H1 (cell line): ENCODE results near the gene UNC5B. TPM values are rescaled to one million over a fixed set of nuclear protein-coding genes. Genes with fewer than 3 reads are reported as not detected.

Experiments
- CTCF ChIA-PET: fragments of 300-600 bp; sonication (Branson Sonifier 250); formaldehyde crosslinking; loops from one replicate; lab custom pipeline; 2021; ENCODE audit not compliant: partially characterized antibody; lab: Charles Lee
- POLR2A ChIA-PET: fragments of 300-600 bp; sonication (Branson Sonifier 250); formaldehyde crosslinking; loops from one replicate; lab custom pipeline; 2021; ENCODE audit warnings: inconsistent platforms; ENCODE audit not compliant: partially characterized antibody; lab: Charles Lee
- DNase-seq, 2 experiments: peaks; one replicate each; pipeline versions ENCODE4 v3.0.0 to v3.0.0-alpha.2; 2010 to 2022; ENCODE audit warnings: low spot score in 2 of 2, low read depth in 1 of 2, mixed read lengths in 1 of 2
- FAIRE-seq: peaks from 2 replicates; lab custom pipeline; 2011; peaks lifted over from hg19 to GRCh38; lab: Jason Lieb, UNC
- H2AFZ ChIP-seq: 2 replicates; pipeline ENCODE4 v1.8.1; 2012; ENCODE audit warnings: low read length, inconsistent platforms
- H2AK5ac ChIP-seq: 2 replicates; pipeline ENCODE4 v1.6.1; 2013; ENCODE audit warnings: low read depth, low read length
- H2BK120ac ChIP-seq: replicated peaks from 2 replicates; pipeline ENCODE3; 2013; ENCODE audit warnings: low read depth, low read length, inconsistent platforms
- H2BK12ac ChIP-seq: 2 replicates; pipeline ENCODE4 v1.6.1; 2013; ENCODE audit warnings: low read depth, low read length
- H2BK15ac ChIP-seq: 2 replicates; pipeline ENCODE4 v1.6.1; 2013; ENCODE audit warnings: low read length
- H2BK20ac ChIP-seq: 2 replicates; pipeline ENCODE4 v1.6.1; 2013; ENCODE audit warnings: low read length
- H2BK5ac ChIP-seq: 2 replicates; pipeline ENCODE4 v1.6.1; 2013; ENCODE audit warnings: low read depth, low read length
- H3K14ac ChIP-seq: 2 replicates; pipeline ENCODE4 v1.6.1; 2013; ENCODE audit warnings: inconsistent platforms; ENCODE audit not compliant: insufficient read length
- H3K18ac ChIP-seq: 2 replicates; pipeline ENCODE4 v1.6.1; 2013; ENCODE audit warnings: low read length; ENCODE audit errors: extremely low read depth
- H3K23ac ChIP-seq: 2 replicates; pipeline ENCODE4 v1.6.1; 2013; ENCODE audit warnings: inconsistent platforms; ENCODE audit not compliant: insufficient read length
- H3K23me2 ChIP-seq: 2 replicates; pipeline ENCODE4 v1.6.1; 2013; ENCODE audit warnings: low read depth, low read length
- H3K27ac ChIP-seq: 2 replicates; pipeline ENCODE4 v1.6.1; 2011; ENCODE audit warnings: low read depth, low read length, inconsistent platforms
- H3K27me3 ChIP-seq, 4 experiments: replicated peaks in 1 of 4; 1 replicate in 1 of 4; 2 replicates in 3 of 4; pipeline versions ENCODE4 v1.6.1 to v1.8.1; 2011 to 2013; ENCODE audit warnings: low read length in 3 of 4, mild to moderate bottlenecking in 3 of 4, inconsistent platforms in 2 of 4, mixed read lengths in 2 of 4, moderate library complexity in 1 of 4; ENCODE audit not compliant: control insufficient read depth in 3 of 4, insufficient read depth in 3 of 4; ENCODE audit errors: extremely low read depth in 1 of 4
- H3K36me3 ChIP-seq, 4 experiments: 2 replicates each; pipeline versions ENCODE4 v1.6.1 to v1.8.1; 2011 to 2013; ENCODE audit warnings: mild to moderate bottlenecking in 4 of 4, low read length in 3 of 4, moderate library complexity in 2 of 4, control low read depth in 1 of 4, inconsistent platforms in 1 of 4; ENCODE audit not compliant: insufficient read depth in 4 of 4, control insufficient read depth in 2 of 4
- H3K4ac ChIP-seq: replicated peaks from 2 replicates; pipeline ENCODE3; 2013; ENCODE audit warnings: low read length, low read depth, mixed read lengths, inconsistent platforms; ENCODE audit not compliant: insufficient read length
- H3K4me1 ChIP-seq, 4 experiments: replicated peaks in 1 of 4; 1 replicate in 1 of 4; 2 replicates in 3 of 4; pipeline versions ENCODE4 v1.6.1 to v1.8.1; 2011 to 2013; ENCODE audit warnings: low read length in 3 of 4, inconsistent platforms in 2 of 4, mixed read lengths in 1 of 4; ENCODE audit not compliant: insufficient read depth in 4 of 4, control insufficient read depth in 3 of 4
- H3K4me2 ChIP-seq, 2 experiments: 2 replicates each; pipeline versions ENCODE4 v1.6.1 to v1.8.1; 2011 to 2013; ENCODE audit warnings: low read depth in 2 of 2, low read length in 2 of 2, control low read depth in 1 of 2, inconsistent platforms in 1 of 2, mild to moderate bottlenecking in 1 of 2; ENCODE audit not compliant: insufficient read depth in 1 of 2
- H3K4me3 ChIP-seq, 4 experiments: fragments of 200-600, 300-600 bp in 1 of 4; sonication (generic), shearing (Covaris generic), sonication (Bioruptor Twin) in 1 of 4; 2 replicates each; pipeline versions ENCODE4 v1.5.1 to v1.8.1; 2011 to 2016; ENCODE audit warnings: low read length in 4 of 4, low read depth in 3 of 4, control low read depth in 2 of 4, inconsistent platforms in 2 of 4, mild to moderate bottlenecking in 2 of 4, mixed read lengths in 1 of 4, moderate library complexity in 1 of 4; ENCODE audit not compliant: insufficient read depth in 2 of 4; ENCODE audit errors: extremely low read depth in 1 of 4
- H3K56ac ChIP-seq: replicated peaks from 2 replicates; pipeline ENCODE3; 2013; ENCODE audit warnings: low read depth, mild to moderate bottlenecking, mixed read lengths, low read length, inconsistent platforms; ENCODE audit not compliant: insufficient read length
- H3K79me1 ChIP-seq: 2 replicates; pipeline ENCODE4 v1.6.1; 2013; ENCODE audit warnings: low read depth, low read length, control low read depth
- H3K79me2 ChIP-seq, 2 experiments: 2 replicates each; pipeline versions ENCODE4 v1.6.1 to v1.8.1; 2012 to 2013; ENCODE audit warnings: low read length in 2 of 2, mild to moderate bottlenecking in 2 of 2, inconsistent platforms in 1 of 2; ENCODE audit not compliant: insufficient read depth in 2 of 2, control insufficient read depth in 1 of 2
- H3K9ac ChIP-seq, 4 experiments: replicated peaks in 1 of 4; 1 replicate in 1 of 4; 2 replicates in 3 of 4; pipeline versions ENCODE4 v1.6.1 to v1.8.1; 2011 to 2013; ENCODE audit warnings: low read depth in 3 of 4, low read length in 3 of 4, control low read depth in 2 of 4, mild to moderate bottlenecking in 2 of 4, moderate library complexity in 2 of 4, inconsistent platforms in 1 of 4; ENCODE audit errors: extremely low read depth in 1 of 4
- H3K9me3 ChIP-seq, 2 experiments: 2 replicates each; pipeline versions ENCODE4 v1.6.1 to v1.8.1; 2012 to 2013; ENCODE audit warnings: mild to moderate bottlenecking in 2 of 2, moderate library complexity in 2 of 2, control low read depth in 1 of 2, inconsistent platforms in 1 of 2, low read depth in 1 of 2, low read length in 1 of 2, mixed read lengths in 1 of 2; ENCODE audit not compliant: insufficient read depth in 2 of 2
- H4K20me1 ChIP-seq, 2 experiments: replicated peaks in 1 of 2; 2 replicates each; pipeline versions ENCODE3 to v1.8.1; 2011 to 2013; ENCODE audit warnings: inconsistent platforms in 2 of 2, low read length in 2 of 2, mild to moderate bottlenecking in 1 of 2; ENCODE audit not compliant: insufficient read depth in 2 of 2, control insufficient read depth in 1 of 2
- H4K5ac ChIP-seq: 2 replicates; pipeline ENCODE4 v1.6.1; 2013; ENCODE audit warnings: low read length, low read depth, mixed read lengths, inconsistent platforms; ENCODE audit not compliant: insufficient read length
- H4K8ac ChIP-seq: 2 replicates; pipeline ENCODE4 v1.8.0; 2013; ENCODE audit warnings: mild to moderate bottlenecking, moderate library complexity, low read length, inconsistent platforms; ENCODE audit not compliant: insufficient read depth; ENCODE audit errors: extremely low read depth
- H4K91ac ChIP-seq: replicated peaks from 2 replicates; pipeline ENCODE3; 2013; ENCODE audit warnings: low read length, mixed read lengths, inconsistent platforms; ENCODE audit not compliant: insufficient read length
- BCL11A ChIP-seq, 2 experiments: IDR thresholded peaks; one replicate each; pipeline ENCODE4 v1.6.1; 2011; ENCODE audit warnings: low read depth in 2 of 2, low read length in 2 of 2, mild to moderate bottlenecking in 2 of 2
- CEBPB ChIP-seq: IDR thresholded peaks from 2 replicates; pipeline ENCODE4 v1.6.1; 2012; ENCODE audit warnings: low read depth, low read length
- CHD2 ChIP-seq: IDR thresholded peaks from 2 replicates; pipeline ENCODE4 v1.6.1; 2012; ENCODE audit warnings: low read length, improper control_type of control experiment
- CTBP2 ChIP-seq: IDR thresholded peaks from 2 replicates; pipeline ENCODE4 v1.7.0; 2011; ENCODE audit warnings: borderline replicate concordance, mild to moderate bottlenecking, moderate library complexity, mixed read lengths, low read length; ENCODE audit not compliant: insufficient read depth, insufficient read length
- EZH2 ChIP-seq: fragments of 200-600 bp; sonication (generic); IDR thresholded peaks from 2 replicates; pipeline ENCODE4 v1.7.1; 2012; ENCODE audit warnings: low read depth, mild to moderate bottlenecking, moderate library complexity, low read length, inconsistent platforms; ENCODE audit not compliant: severe bottlenecking
- HDAC2 ChIP-seq, 2 experiments: fragments of 300-600 bp in 1 of 2; sonication (generic) in 1 of 2; IDR thresholded peaks; 2 replicates each; pipeline ENCODE4 v1.6.1; 2011 to 2012; ENCODE audit warnings: low read depth in 2 of 2, low read length in 2 of 2, mild to moderate bottlenecking in 2 of 2, moderate library complexity in 2 of 2, borderline replicate concordance in 1 of 2, inconsistent platforms in 1 of 2
- POLR2A ChIP-seq, 2 experiments: IDR thresholded peaks; 1 replicate in 1 of 2; 2 replicates in 1 of 2; pipeline ENCODE4 v1.6.1; 2011; ENCODE audit warnings: low read depth in 2 of 2, low read length in 2 of 2, mild to moderate bottlenecking in 2 of 2; ENCODE audit errors: control extremely low read depth in 1 of 2
- RBBP5 ChIP-seq: IDR thresholded peaks from 2 replicates; pipeline ENCODE4 v1.7.1; 2012; ENCODE audit warnings: low read depth, mild to moderate bottlenecking, inconsistent platforms, low read length, moderate library complexity, borderline replicate concordance
- RNF2 ChIP-seq: fragments of 200-900, 300-1000 bp; sonication (generic); IDR thresholded peaks from 2 replicates; pipeline ENCODE4 v1.7.1; 2016; ENCODE audit warnings: borderline replicate concordance, low read depth, mild to moderate bottlenecking, antibody characterized with exemption, low read length; ENCODE audit not compliant: poor library complexity, severe bottlenecking; ENCODE audit errors: missing control alignments
- WGBS, 2 experiments: shearing (Covaris generic) in 1 of 2; methylation state at CpG; one replicate each; pipeline versions ENCODE4 v1.1.6 to v1.1.7; 2013 to 2015; ENCODE audit warnings: low lambda C conversion rate in 2 of 2, mixed read lengths in 2 of 2, inconsistent platforms in 1 of 2, low coverage in 1 of 2, missing lambda C conversion rate in 1 of 2; ENCODE audit not compliant: insufficient replicate concordance in 2 of 2, insufficient coverage in 1 of 2, insufficient read length in 1 of 2; ENCODE audit errors: extremely low coverage in 1 of 2, missing lambda C conversion rate in 1 of 2; 5-methylcytosine and 5-hydroxymethylcytosine counted together
- polyA plus RNA-seq, 7 experiments: library from polyadenylated mRNA; depleted of rRNA in 3 of 7; stranded (reverse) in 5 of 7; unstranded in 2 of 7; fragments of >200 nt in 5 of 7; fragments of 200-250 nt in 2 of 7; gene quantifications; 1 replicate in 5 of 7; 2 replicates in 1 of 7; 4 replicates in 1 of 7; pipeline versions ENCODE4 v1.2.1 to v1.2.3, GENCODE V29; 2011 to 2013; ENCODE audit warnings: missing spikeins in 2 of 7, mixed read lengths in 2 of 7
- total RNA-seq: library from RNA; stranded (reverse); fragmentation: NEBNext Ultra II Directional; extraction: Animal tissue kit (Norgen Biotek cat#: 25700); gene quantifications from 2 replicates; pipeline ENCODE4 v1.2.1, GENCODE V29; 2021
- TF ChIP-seq, protein P1 (sequence below): IDR thresholded peaks from 2 replicates; pipeline ENCODE4 v1.6.1; 2012; ENCODE audit warnings: low read length, inconsistent platforms
- TF ChIP-seq, protein P2 (sequence below): IDR thresholded peaks from 2 replicates; pipeline ENCODE4 v1.6.1; 2012; ENCODE audit warnings: inconsistent platforms

The UNC5B gene
- total and polyA plus RNA-seq, 2 of the 8 experiments (the other 6 are each of a cell fraction or from before 2014, with no cell fraction given), result 27.9 to 31.8 TPM

DNA sequence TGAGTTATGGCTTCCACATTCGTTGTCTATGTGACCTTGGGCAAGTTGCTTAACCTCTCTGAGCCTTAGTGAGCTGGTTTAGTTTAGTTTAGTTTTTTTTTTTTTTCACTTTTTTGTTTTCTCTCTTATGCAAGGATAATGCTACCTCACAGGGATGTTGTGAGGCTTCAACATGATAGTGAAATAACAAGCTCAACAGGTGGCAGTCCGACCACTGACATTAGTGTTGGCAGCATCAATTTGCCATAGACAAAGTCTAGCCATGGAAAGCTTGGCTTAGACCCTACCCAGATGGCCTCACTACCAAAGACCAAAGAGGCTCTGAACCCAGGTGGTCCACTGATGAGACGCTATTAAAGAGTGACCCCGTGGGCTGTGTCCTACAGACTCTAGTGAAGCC is 27.2 kb upstream of the UNC5B start:
- Histone ChIP-seq H2BK20ac (no peak overlapping the region), H3K4me2 (no peak overlapping the region), H2BK120ac (no peak overlapping the region), H2AK5ac (no peak overlapping the region), H2BK5ac (no peak overlapping the region), H3K27me3 (no peaks in the 10 kb centered on the region), H3K56ac (no peak overlapping the region), H3K4me1 (no peaks in the 10 kb centered on the region), H3K36me3 (no peaks in the 10 kb centered on the region), H4K91ac (no peak overlapping the region), H4K5ac (no peak overlapping the region), H3K23me2 (no peaks in the 10 kb centered on the region), H3K4me3 (no peak overlapping the region), H3K18ac (no peak overlapping the region), H3K27ac (no peak overlapping the region), H3K9me3 (no peaks in the 10 kb centered on the region), H2BK15ac (no peak overlapping the region), H2BK12ac (no peak overlapping the region), H3K14ac (no peak overlapping the region), H3K9ac (no peak overlapping the region), H3K23ac (no peak overlapping the region), H3K79me2 (no peaks in the 10 kb centered on the region), H3K79me1 (no peaks in the 10 kb centered on the region), H4K20me1 (no peaks in the 10 kb centered on the region), H3K4ac (no peak overlapping the region), H2AFZ (no peak overlapping the region), H4K8ac (no peak overlapping the region)
- DNase-seq, result no peak
- POLR2A ChIA-PET, result no interaction called here
- no peak for FAIRE-seq
- CTCF ChIA-PET, result interaction anchor here (1.1 to 1.8 kb wide), 3 partner anchors 23 to 230 kb away, joined by 3 to 5 read pairs (median 3); no protein-coding TSS in a partner anchor
- WGBS, 2 experiments, result 87% methylated on average over 4 of the region's 4 CpGs; no CpG with 5 or more reads in 1 of the 2 experiments
- TF ChIP-seq RNF2 (no peak), RBBP5 (no peak), EZH2 (no peak), BCL11A (IDR thresholded peaks at IDR 0.05; ENCODE audit: low read depth in 2 of 2, low read length in 2 of 2) (no peak), CEBPB (no peak), HDAC2 (IDR thresholded peaks at IDR 0.05; ENCODE audit: borderline replicate concordance in 1 of 2, low read depth in 2 of 2, low read length in 2 of 2) (no peak), CTBP2 (no peak), CHD2 (no peak), POLR2A (IDR thresholded peaks at IDR 0.05; ENCODE audit: control extremely low read depth in 1 of 2, low read depth in 2 of 2, low read length in 2 of 2) (no peak)
- TF ChIP-seq, protein P1, sequence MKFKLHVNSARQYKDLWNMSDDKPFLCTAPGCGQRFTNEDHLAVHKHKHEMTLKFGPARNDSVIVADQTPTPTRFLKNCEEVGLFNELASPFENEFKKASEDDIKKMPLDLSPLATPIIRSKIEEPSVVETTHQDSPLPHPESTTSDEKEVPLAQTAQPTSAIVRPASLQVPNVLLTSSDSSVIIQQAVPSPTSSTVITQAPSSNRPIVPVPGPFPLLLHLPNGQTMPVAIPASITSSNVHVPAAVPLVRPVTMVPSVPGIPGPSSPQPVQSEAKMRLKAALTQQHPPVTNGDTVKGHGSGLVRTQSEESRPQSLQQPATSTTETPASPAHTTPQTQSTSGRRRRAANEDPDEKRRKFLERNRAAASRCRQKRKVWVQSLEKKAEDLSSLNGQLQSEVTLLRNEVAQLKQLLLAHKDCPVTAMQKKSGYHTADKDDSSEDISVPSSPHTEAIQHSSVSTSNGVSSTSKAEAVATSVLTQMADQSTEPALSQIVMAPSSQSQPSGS, result no peak
- TF ChIP-seq, protein P2, sequence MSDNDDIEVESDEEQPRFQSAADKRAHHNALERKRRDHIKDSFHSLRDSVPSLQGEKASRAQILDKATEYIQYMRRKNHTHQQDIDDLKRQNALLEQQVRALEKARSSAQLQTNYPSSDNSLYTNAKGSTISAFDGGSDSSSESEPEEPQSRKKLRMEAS, result no peak
